SK-N-MC (cell line): ENCODE measurements around the gene CNTFR.

Experiments used
- EZH2 ChIP-seq: fragments of 200-600 bp; sonication (generic); IDR thresholded peaks from one replicate; pipeline ENCODE4 v1.6.1; 2017; ENCODE audit warnings: antibody characterized with exemption
- POLR2AphosphoS5 ChIP-seq: IDR thresholded peaks from 2 replicates; pipeline ENCODE4 v1.6.1; 2012; ENCODE audit warnings: mild to moderate bottlenecking, low read depth, low read length, borderline replicate concordance

- no peak for TF ChIP-seq EZH2
- no peak for TF ChIP-seq POLR2AphosphoS5
Observed at GRCh38 chr9:34624475-34625185, 35.1 kb upstream of the CNTFR start.
